HT1080 (cell line): ENCODE measurements around the gene LMO4. TPM values are rescaled to one million over a fixed set of nuclear protein-coding genes. Genes with fewer than 3 reads are reported as not detected.

Experiments used
- DNase-seq: peaks from one replicate; pipeline ENCODE4 v3.0.0-alpha.2; 2015; ENCODE audit warnings: low read depth
- total RNA-seq: library from RNA; depleted of rRNA; stranded (reverse); fragments of >200 nt; shearing (Covaris generic); gene quantifications from 2 replicates; pipeline ENCODE4 v1.2.3, GENCODE V29; 2014

The LMO4 gene
- total RNA-seq, 1 experiment from 2014 or later, result 32.6 TPM

- DNase-seq, result peak; percentile 71
Measured at GRCh38 chr1:87358219-87358618, 29.5 kb downstream of the LMO4 start.

- no peak for DNase-seq
Measured at GRCh38 chr1:87359586-87359985, 30.9 kb downstream of the LMO4 start.

DNA sequence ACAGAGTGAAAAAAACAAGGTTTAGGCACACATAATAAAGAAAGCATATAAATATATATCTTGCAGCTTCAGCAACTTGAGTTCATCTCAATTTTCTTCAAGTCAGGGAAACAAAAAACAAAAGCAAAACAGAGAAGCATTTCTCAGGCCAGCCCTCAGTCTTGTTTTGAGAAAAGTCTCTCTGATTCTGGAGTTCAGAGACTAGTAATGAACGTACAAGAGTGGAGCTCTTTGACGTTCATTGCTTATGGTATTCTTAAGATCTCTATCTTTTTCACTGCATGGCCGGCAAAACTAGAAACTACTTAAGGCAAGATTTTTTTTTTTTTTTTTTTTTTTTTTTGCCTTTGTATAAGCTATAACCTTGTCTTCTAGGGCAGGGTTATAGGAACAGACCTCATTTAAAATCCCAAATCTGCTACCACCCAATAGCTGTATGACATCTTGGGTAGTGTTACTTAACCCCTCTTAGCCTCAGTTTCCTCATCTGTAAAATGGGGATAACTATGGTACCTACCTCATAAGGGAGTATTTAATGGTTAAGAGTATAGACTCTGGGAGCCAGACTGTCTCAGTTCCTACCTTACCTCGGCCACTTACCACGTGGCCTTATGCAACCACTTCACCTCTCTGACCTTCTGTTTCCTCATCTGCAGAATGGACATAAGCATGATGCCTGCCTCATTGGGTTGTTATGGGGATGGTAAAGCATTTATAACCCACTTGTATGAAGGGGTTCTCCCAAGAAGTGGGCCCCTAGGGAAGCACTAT lies 33.6 kb downstream of the LMO4 start:
- no peak for DNase-seq

GRCh38 chr1:87362834-87363426 lies 34.2 kb downstream of the LMO4 start:
- no peak for DNase-seq

DNA sequence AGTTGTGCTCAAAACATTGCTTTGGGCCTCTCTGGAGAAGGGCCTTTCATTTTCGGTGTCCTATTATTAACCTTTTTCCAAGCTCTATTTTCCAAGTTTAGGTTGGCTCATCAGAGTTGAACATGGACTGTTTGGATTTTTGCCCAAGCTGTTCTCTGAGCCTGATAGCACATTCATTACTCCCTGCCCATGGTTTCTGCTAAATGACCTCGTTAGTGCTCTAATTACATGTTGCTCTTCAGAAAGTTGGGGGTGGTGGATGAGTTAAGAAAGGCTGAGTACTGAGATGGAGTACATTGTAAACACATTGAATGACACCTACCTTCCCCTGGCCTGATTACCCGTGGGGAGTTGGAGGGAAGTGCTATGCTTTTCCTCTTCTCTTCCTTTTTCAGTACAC lies 38.9 kb downstream of the LMO4 start:
- no peak for DNase-seq

GRCh38 chr1:87368907-87369306 lies 40.2 kb downstream of the LMO4 start:
- DNase-seq, result no peak

- DNase-seq, result no peak
Measured at GRCh38 chr1:87369736-87370478, 41.2 kb downstream of the LMO4 start.

DNA sequence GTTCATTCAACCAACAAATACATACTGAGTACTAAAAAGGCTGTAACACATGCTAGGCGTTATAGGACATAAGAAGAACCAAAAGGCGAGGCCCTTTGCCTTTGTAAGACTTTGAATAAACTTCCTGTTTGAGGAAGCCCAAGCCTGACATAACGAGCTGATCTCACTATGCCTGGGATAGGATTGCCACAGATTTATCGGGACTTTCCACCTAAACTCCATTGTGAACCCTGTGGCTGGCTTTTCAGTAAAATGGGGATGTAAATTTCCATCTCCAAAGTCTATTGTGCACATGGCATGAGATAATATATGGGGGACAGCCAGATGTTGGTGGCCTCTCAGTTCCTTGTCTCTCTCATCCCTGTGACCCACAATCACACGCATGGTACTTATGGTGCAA lies 41.9 kb downstream of the LMO4 start:
- no peak for DNase-seq

- no peak for DNase-seq
Measured at GRCh38 chr1:87379306-87379705, 50.6 kb downstream of the LMO4 start.

DNA sequence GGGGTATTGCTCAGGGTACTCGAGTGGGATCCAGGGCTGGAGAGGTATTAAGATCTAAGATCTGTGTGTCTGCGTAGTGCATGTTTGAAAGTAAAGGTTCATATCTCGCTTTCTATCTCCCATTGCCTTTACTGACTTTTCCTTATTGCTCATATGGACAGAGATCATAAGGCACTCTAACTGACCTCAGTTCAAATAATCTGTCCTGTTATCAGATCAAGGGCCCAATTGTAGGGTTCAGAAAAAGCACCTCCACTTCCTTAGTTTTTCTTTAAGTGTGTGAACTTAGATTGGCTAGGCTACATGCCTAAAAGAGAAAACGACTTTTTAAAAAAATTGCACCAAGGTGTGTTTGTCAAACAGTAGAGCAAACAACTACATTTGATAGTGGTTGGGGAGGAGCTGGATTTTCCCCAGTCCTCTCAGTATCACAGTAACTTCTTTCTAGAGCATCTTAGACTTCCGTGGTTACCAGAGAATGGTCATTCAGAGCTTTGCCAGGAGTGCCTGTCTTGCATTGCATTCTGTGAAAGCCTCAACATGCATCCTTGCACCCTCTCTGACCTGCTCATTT lies 57.6 kb downstream of the LMO4 start:
- no peak for DNase-seq

DNA sequence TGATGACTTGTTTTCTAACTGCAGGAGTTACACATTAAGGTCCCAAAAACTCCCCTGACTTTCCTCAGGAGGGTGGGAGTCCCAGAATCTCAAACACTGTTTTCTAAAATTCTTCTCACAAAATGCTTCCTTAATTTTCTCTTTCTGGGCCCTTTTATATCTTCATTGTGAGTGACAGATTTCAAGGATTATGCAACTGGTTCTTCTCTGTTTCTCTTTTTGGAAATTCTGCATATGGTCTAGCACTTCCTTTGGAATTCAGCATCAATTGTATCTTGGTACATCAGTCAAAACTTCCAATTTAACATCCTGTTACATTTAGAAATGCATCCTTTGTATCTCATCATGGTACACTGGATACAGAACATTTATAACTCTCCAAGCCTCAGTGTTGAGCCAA lies 59.7 kb downstream of the LMO4 start:
- no peak for DNase-seq

DNA sequence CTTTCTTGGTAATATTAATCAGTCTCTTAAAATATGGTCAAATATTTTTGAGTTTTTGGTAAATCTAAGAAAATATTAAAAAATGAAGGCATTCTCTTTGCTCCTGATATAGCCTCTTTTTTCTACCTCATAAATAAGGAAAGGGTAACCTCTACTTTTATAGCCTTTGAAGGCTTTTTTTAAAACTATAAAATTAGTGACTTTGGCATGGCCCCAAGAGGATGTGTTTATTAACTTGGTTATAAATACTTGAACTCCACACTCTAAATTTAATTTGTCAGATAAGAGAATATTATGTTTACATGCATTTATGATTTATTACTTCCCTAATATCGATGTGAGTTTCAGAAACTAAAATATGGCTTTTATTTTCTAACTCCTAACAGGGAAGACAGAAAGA lies 60.3 kb downstream of the LMO4 start:
- no peak for DNase-seq

DNA sequence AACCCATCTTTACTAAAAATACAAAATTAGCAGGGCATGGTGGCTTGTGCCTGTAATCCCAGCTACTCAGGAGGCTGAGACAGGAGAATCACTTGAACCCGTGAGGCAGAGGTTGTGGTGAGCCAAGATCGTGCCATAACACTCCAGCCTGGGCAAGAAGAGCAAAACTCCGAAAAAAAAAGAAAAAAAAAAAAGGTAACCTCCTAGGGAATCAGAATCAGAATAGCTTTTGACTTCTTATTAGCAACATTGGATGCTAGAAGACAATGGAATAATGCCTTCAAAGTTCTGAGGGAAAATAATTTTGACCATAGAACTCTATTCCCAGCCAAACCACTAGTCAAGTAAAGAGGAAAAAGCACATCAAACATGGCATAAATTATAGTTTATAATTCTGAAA lies 60.9 kb downstream of the LMO4 start:
- no peak for DNase-seq

GRCh38 chr1:87392248-87393192 lies 63.8 kb downstream of the LMO4 start:
- DNase-seq, result peak; percentile 65

DNA sequence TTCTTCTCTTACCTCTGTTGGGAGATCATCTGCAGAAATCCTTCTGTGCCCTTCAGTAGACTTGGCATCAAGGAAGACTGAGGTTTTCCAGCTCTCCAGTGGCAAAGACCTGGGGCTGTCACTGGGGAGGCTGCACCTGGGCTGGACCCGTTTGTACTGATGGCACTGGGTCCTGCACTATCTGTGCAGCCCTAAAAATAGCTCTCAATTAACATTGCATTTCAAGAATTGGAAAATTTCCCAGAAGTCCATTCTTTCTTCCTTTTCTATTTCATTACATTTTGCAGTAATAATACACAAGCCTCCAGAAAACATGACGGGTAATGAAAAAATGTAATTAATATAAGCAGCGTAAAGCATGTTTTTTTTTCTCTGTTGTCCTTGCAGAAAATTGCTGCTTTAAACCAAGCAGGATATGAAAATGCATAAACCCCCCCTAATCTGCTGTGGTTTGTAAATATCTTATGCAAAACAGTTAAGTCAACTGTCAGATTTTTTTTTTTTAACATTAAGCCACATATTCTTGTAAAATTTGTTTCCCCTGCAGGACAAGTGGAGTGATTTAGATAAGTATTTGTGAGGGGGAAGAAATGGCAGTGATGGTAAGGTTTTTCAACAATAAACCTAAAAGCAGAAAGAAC lies 64.9 kb downstream of the LMO4 start:
- DNase-seq, result no peak

GRCh38 chr1:87394513-87394912 lies 65.8 kb downstream of the LMO4 start:
- DNase-seq, result no peak

DNA sequence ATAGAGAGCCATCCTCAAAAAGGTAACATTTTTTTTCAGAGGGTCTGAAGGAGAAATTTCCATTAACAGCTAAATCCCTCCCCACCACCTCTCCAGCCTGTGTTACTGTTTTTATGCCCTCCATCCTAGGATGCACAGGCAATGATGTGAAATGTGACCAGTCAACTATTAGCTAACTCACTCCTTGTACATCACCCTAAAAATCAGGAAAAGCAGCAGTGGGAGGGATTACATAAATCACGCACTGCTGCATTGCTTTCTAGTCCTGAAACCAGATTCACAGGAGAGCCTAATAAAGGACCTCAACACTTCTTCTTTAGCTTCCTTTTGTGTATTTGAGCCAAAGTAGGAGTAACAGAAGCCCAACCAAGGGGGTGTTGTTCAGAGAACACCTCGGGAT lies 66.3 kb downstream of the LMO4 start:
- no peak for DNase-seq
